SK-N-SH (cell line): Measurements from ENCODE around the gene PGAM2. TPM values are rescaled to one million over a fixed set of nuclear protein-coding genes. Genes with fewer than 3 reads are reported as not detected.

Experiments used
- CTCF ChIA-PET: fragments of 300-600, 350-600 bp; formaldehyde crosslinking; extraction: SDS; loops from one replicate; lab custom pipeline; 2021; lab: Yijun Ruan, JAX
- POLR2A ChIA-PET: fragments of 350-600 bp; sonication (Branson Sonifier 250); formaldehyde crosslinking; extraction: SDS; loops from one replicate; lab custom pipeline; 2020; ENCODE audit warnings: antibody characterized with exemption, inconsistent platforms; lab: Yijun Ruan, JAX
- DNase-seq: peaks from one replicate; pipeline ENCODE4 v3.0.0; 2012
- H2AFZ ChIP-seq: fragments of 200-600 bp; sonication (generic); 2 replicates; pipeline ENCODE4 v1.8.1; 2016; ENCODE audit warnings: antibody characterized with exemption, mild to moderate bottlenecking, low read depth
- H3F3A ChIP-seq: fragments of 200-600 bp; sonication (generic); replicated peaks from 2 replicates; pipeline ENCODE3; 2016; ENCODE audit warnings: antibody characterized with exemption, mild to moderate bottlenecking; ENCODE audit not compliant: insufficient read depth
- H3K27ac ChIP-seq, 2 experiments: fragments of 200-500 bp in 1 of 2; fragments of 200-600 bp in 1 of 2; sonication (Bioruptor generic) in 1 of 2; sonication (generic), shearing (Covaris generic) in 1 of 2; 2 replicates each; pipeline versions ENCODE4 v1.5.1 to v1.6.1; 2014 to 2016; ENCODE audit warnings: low read depth in 2 of 2, inconsistent platforms in 1 of 2, low read length in 1 of 2, mild to moderate bottlenecking in 1 of 2, mixed read lengths in 1 of 2
- H3K27me3 ChIP-seq: fragments of 200-600 bp; sonication (generic), shearing (Covaris generic); 2 replicates; pipeline ENCODE4 v1.6.1; 2016; ENCODE audit warnings: mixed run types; ENCODE audit not compliant: insufficient read depth
- H3K36me3 ChIP-seq, 2 experiments: fragments of 200-500 bp in 1 of 2; fragments of 200-600 bp in 1 of 2; sonication (Bioruptor generic) in 1 of 2; sonication (generic) in 1 of 2; replicated peaks in 1 of 2; 2 replicates each; pipeline versions ENCODE3 to v1.5.1; 2014 to 2016; ENCODE audit warnings: low read length in 1 of 2, mild to moderate bottlenecking in 1 of 2; ENCODE audit not compliant: insufficient read depth in 2 of 2, control insufficient read depth in 1 of 2
- H3K4me1 ChIP-seq, 2 experiments: fragments of 200-500 bp in 1 of 2; fragments of 200-600 bp in 1 of 2; sonication (Bioruptor generic) in 1 of 2; sonication (generic), shearing (Covaris generic) in 1 of 2; 2 replicates each; pipeline versions ENCODE4 v1.5.1 to v1.6.1; 2014 to 2016; ENCODE audit warnings: low read depth in 1 of 2, low read length in 1 of 2, mixed run types in 1 of 2; ENCODE audit not compliant: insufficient read depth in 2 of 2, control insufficient read depth in 1 of 2
- H3K4me2 ChIP-seq: fragments of 200-600 bp; sonication (generic), shearing (Covaris generic); 2 replicates; pipeline ENCODE4 v1.6.1; 2017; ENCODE audit warnings: mixed run types
- H3K4me3 ChIP-seq, 2 experiments: fragments of 200-500 bp in 1 of 2; fragments of 200-600 bp in 1 of 2; sonication (Bioruptor generic) in 1 of 2; sonication (generic), shearing (Covaris generic) in 1 of 2; 2 replicates each; pipeline versions ENCODE4 v1.5.1 to v1.8.1; 2014 to 2016; ENCODE audit warnings: low read depth in 2 of 2, inconsistent platforms in 1 of 2, low read length in 1 of 2, mild to moderate bottlenecking in 1 of 2, mixed read lengths in 1 of 2, moderate library complexity in 1 of 2
- H3K79me2 ChIP-seq: fragments of 200-600 bp; sonication (generic); 2 replicates; pipeline ENCODE4 v1.8.1; 2017; ENCODE audit warnings: mild to moderate bottlenecking; ENCODE audit not compliant: insufficient read depth
- H3K9ac ChIP-seq: fragments of 200-600 bp; sonication (generic); 2 replicates; pipeline ENCODE4 v1.6.1; 2017; ENCODE audit warnings: mixed run types
- H3K9me2 ChIP-seq: fragments of 200-600 bp; sonication (generic); 2 replicates; pipeline ENCODE4 v1.6.1; 2017; ENCODE audit warnings: mixed run types
- H3K9me3 ChIP-seq: fragments of 200-600 bp; sonication (generic); 2 replicates; pipeline ENCODE4 v1.6.1; 2017; ENCODE audit warnings: mixed run types, mild to moderate bottlenecking, moderate library complexity
- H4K20me1 ChIP-seq: fragments of 200-600 bp; sonication (generic); 2 replicates; pipeline ENCODE4 v1.6.1; 2017; ENCODE audit warnings: mild to moderate bottlenecking, mixed run types; ENCODE audit not compliant: insufficient read depth
- CTCF ChIP-seq: fragments of 200-600 bp; sonication (generic); IDR thresholded peaks from 2 replicates; pipeline ENCODE4 v1.6.1; 2017; ENCODE audit warnings: antibody characterized with exemption, mild to moderate bottlenecking, moderate library complexity
- ELF1 ChIP-seq: IDR thresholded peaks from 2 replicates; pipeline ENCODE4 v1.4.0; 2012
- EP300 ChIP-seq, 2 experiments: IDR thresholded peaks; 2 replicates each; pipeline versions ENCODE4 v1.4.0 to v1.6.1; 2012; ENCODE audit warnings: borderline replicate concordance in 1 of 2, low read depth in 1 of 2, low read length in 1 of 2
- EZH2phosphoT487 ChIP-seq: fragments of 200-600 bp; sonication (generic); IDR thresholded peaks from 2 replicates; pipeline ENCODE4 v1.6.1; 2017; ENCODE audit warnings: low read depth, mixed run types, mild to moderate bottlenecking, antibody characterized with exemption, moderate library complexity, borderline replicate concordance
- FOSL2 ChIP-seq: IDR thresholded peaks from 2 replicates; pipeline ENCODE4 v1.4.0; 2012; ENCODE audit warnings: low read depth, mild to moderate bottlenecking, moderate library complexity, borderline replicate concordance
- FOXJ3 ChIP-seq: sonication (generic); formaldehyde crosslinking; IDR thresholded peaks from 2 replicates; pipeline ENCODE4 v1.5.1; 2020; ENCODE audit warnings: mild to moderate bottlenecking, missing genetic modification reagents
- FOXM1 ChIP-seq: IDR thresholded peaks from 2 replicates; pipeline ENCODE4 v1.4.0; 2012; ENCODE audit warnings: low read depth, mild to moderate bottlenecking
- GABPA ChIP-seq: IDR thresholded peaks from 2 replicates; pipeline ENCODE4 v1.4.0; 2012; ENCODE audit warnings: low read depth, mild to moderate bottlenecking
- IRF3 ChIP-seq: fragments of 150-350 bp; IDR thresholded peaks from 2 replicates; pipeline ENCODE4 v1.6.1; 2016; ENCODE audit warnings: mild to moderate bottlenecking, low read depth, low read length
- MAX ChIP-seq: IDR thresholded peaks from 2 replicates; pipeline ENCODE4 v1.4.0; 2012; ENCODE audit warnings: low read depth
- MEF2A ChIP-seq: IDR thresholded peaks from 2 replicates; pipeline ENCODE4 v1.4.0; 2012; ENCODE audit warnings: low read depth, borderline replicate concordance
- MXI1 ChIP-seq: IDR thresholded peaks from 2 replicates; pipeline ENCODE4 v1.6.1; 2012; ENCODE audit warnings: mild to moderate bottlenecking, low read depth, low read length, improper control_type of control experiment
- NFIC ChIP-seq: IDR thresholded peaks from 2 replicates; pipeline ENCODE4 v1.4.0; 2012; ENCODE audit warnings: borderline replicate concordance
- NRF1 ChIP-seq: IDR thresholded peaks from 2 replicates; pipeline ENCODE4 v1.6.1; 2012; ENCODE audit warnings: low read depth, mild to moderate bottlenecking, low read length
- RAD21 ChIP-seq: IDR thresholded peaks from 2 replicates; pipeline ENCODE4 v1.6.1; 2012; ENCODE audit warnings: mild to moderate bottlenecking, low read length
- RCOR1 ChIP-seq: fragments of 150-350 bp; IDR thresholded peaks from 2 replicates; pipeline ENCODE4 v1.6.1; 2017; ENCODE audit warnings: antibody characterized with exemption, low read length
- RFX5 ChIP-seq: IDR thresholded peaks from 2 replicates; pipeline ENCODE4 v1.6.1; 2012; ENCODE audit warnings: mild to moderate bottlenecking, improper control_type of control experiment, low read length
- SIN3A ChIP-seq: IDR thresholded peaks from 2 replicates; pipeline ENCODE4 v1.6.1; 2012; ENCODE audit warnings: low read depth, mild to moderate bottlenecking, low read length, moderate library complexity, borderline replicate concordance
- SMC3 ChIP-seq: IDR thresholded peaks from 2 replicates; pipeline ENCODE4 v1.6.1; 2012; ENCODE audit warnings: low read depth, low read length, improper control_type of control experiment
- TCF12 ChIP-seq: IDR thresholded peaks from 2 replicates; pipeline ENCODE4 v1.4.0; 2012
- TEAD4 ChIP-seq: IDR thresholded peaks from 2 replicates; pipeline ENCODE4 v1.4.0; 2012; ENCODE audit warnings: mild to moderate bottlenecking, borderline replicate concordance; ENCODE audit not compliant: insufficient read depth
- YY1 ChIP-seq: IDR thresholded peaks from 2 replicates; pipeline ENCODE4 v1.4.0; 2012; ENCODE audit warnings: low read depth, mild to moderate bottlenecking
- WGBS: methylation state at CpG from one replicate; pipeline ENCODE4 v1.1.6; 2017; ENCODE audit warnings: low lambda C conversion rate; 5-methylcytosine and 5-hydroxymethylcytosine counted together
- polyA plus RNA-seq, 3 experiments: library from polyadenylated mRNA; depleted of rRNA; stranded (reverse); fragments of >200 nt; gene quantifications; 2 replicates each; pipeline ENCODE4 v1.2.3, GENCODE V29; 2012
- TF ChIP-seq, protein P1 (sequence below): fragments of 150-350 bp; IDR thresholded peaks from 2 replicates; pipeline ENCODE4 v1.6.1; 2017; ENCODE audit warnings: antibody characterized with exemption, low read length, low read depth, borderline replicate concordance
- TF ChIP-seq, protein P2 (sequence below): IDR thresholded peaks from 2 replicates; pipeline ENCODE4 v1.6.1; 2012; ENCODE audit warnings: mild to moderate bottlenecking, low read depth, low read length, moderate library complexity
- TF ChIP-seq, protein P3 (sequence below): IDR thresholded peaks from 2 replicates; pipeline ENCODE4 v1.4.0; 2012; ENCODE audit warnings: low read depth, borderline replicate concordance

The PGAM2 gene
- polyA plus RNA-seq, 1 of the 3 experiments (the other 2 are of a cell fraction), result 0.79 TPM

GRCh38 chr7:44082541-44083207 is 17.3 kb upstream of the PGAM2 start:
- Histone ChIP-seq H3F3A (peaks cover 28% of the 10 kb centered on the region), H3K9me3 (no peaks in the 10 kb centered on the region), H3K27ac (peak overlapping the region; percentile 83 to 100), H3K36me3 (peaks cover 14 to 32% of the 10 kb centered on the region in 2 experiments), H2AFZ (peak overlapping the region; percentile 61; the same call in 1 of the 2 replicates), H3K79me2 (peaks cover 21% of the 10 kb centered on the region), H3K27me3 (no peaks in the 10 kb centered on the region), H3K4me3 (peak overlapping the region; percentile 55 to 69), H3K9ac (peak overlapping the region; percentile 82), H4K20me1 (no peaks in the 10 kb centered on the region), H3K9me2 (no peaks in the 10 kb centered on the region), H3K4me1 (peaks cover 14 to 18% of the 10 kb centered on the region in 2 experiments), H3K4me2 (peak overlapping the region; percentile 84)
- ChIA-PET POLR2A (no interaction called here), CTCF (no interaction called here)
- DNase-seq, result peak; percentile 100
- 1% methylated on average over 35 of the region's 54 CpGs for WGBS
- TF ChIP-seq MAX (peak; percentile 89), RCOR1 (peak; percentile 59; the same call in 1 of the 2 replicates), ELF1 (peak; percentile 84), FOSL2 (no peak), SIN3A (peak; percentile 70; the same call in 1 of the 2 replicates), MXI1 (peak; percentile 85), GABPA (peak; percentile 76), RAD21 (no peak), YY1 (peak; percentile 45; the same call in 1 of the 2 replicates), MEF2A (no peak), CTCF (no peak), IRF3 (peak; percentile 60; the same call in 1 of the 2 replicates), NRF1 (no peak), FOXM1 (no peak), EP300 (IDR thresholded peaks at IDR 0.05; ENCODE audit: borderline replicate concordance in 1 of 2, low read depth in 1 of 2, low read length in 1 of 2) (no peak; a peak in 1 of 4 replicates), FOXJ3 (CRISPR knock-in tag) (no peak), NFIC (0 out of 2 replicates have a peak, but pooled peaks have one; percentile 25), TEAD4 (no peak), TCF12 (peak; percentile 75), SMC3 (no peak), EZH2phosphoT487 (no peak), RFX5 (no peak)
- TF ChIP-seq, protein P1, sequence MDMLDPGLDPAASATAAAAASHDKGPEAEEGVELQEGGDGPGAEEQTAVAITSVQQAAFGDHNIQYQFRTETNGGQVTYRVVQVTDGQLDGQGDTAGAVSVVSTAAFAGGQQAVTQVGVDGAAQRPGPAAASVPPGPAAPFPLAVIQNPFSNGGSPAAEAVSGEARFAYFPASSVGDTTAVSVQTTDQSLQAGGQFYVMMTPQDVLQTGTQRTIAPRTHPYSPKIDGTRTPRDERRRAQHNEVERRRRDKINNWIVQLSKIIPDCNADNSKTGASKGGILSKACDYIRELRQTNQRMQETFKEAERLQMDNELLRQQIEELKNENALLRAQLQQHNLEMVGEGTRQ, result no peak; the same call in 1 of the 2 replicates
- TF ChIP-seq, protein P2, sequence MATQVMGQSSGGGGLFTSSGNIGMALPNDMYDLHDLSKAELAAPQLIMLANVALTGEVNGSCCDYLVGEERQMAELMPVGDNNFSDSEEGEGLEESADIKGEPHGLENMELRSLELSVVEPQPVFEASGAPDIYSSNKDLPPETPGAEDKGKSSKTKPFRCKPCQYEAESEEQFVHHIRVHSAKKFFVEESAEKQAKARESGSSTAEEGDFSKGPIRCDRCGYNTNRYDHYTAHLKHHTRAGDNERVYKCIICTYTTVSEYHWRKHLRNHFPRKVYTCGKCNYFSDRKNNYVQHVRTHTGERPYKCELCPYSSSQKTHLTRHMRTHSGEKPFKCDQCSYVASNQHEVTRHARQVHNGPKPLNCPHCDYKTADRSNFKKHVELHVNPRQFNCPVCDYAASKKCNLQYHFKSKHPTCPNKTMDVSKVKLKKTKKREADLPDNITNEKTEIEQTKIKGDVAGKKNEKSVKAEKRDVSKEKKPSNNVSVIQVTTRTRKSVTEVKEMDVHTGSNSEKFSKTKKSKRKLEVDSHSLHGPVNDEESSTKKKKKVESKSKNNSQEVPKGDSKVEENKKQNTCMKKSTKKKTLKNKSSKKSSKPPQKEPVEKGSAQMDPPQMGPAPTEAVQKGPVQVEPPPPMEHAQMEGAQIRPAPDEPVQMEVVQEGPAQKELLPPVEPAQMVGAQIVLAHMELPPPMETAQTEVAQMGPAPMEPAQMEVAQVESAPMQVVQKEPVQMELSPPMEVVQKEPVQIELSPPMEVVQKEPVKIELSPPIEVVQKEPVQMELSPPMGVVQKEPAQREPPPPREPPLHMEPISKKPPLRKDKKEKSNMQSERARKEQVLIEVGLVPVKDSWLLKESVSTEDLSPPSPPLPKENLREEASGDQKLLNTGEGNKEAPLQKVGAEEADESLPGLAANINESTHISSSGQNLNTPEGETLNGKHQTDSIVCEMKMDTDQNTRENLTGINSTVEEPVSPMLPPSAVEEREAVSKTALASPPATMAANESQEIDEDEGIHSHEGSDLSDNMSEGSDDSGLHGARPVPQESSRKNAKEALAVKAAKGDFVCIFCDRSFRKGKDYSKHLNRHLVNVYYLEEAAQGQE, result 0 out of 2 replicates have a peak, but pooled peaks have one; percentile 17
- TF ChIP-seq, protein P3, sequence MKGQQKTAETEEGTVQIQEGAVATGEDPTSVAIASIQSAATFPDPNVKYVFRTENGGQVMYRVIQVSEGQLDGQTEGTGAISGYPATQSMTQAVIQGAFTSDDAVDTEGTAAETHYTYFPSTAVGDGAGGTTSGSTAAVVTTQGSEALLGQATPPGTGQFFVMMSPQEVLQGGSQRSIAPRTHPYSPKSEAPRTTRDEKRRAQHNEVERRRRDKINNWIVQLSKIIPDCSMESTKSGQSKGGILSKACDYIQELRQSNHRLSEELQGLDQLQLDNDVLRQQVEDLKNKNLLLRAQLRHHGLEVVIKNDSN, result no peak
